HepG2 (cell line): ENCODE data around the gene MTOR. TPM values are rescaled to one million over a fixed set of nuclear protein-coding genes. Genes with fewer than 3 reads are reported as not detected.

Source experiments
- ATAC-seq: fragments of 200-7000 bp; cut with Tn5 transposase; 3 replicates; pipeline ENCODE4 v1.9.1; 2020; ENCODE audit warnings: mild to moderate bottlenecking, moderate library complexity
- BruUV-seq: library from RNA; stranded (reverse); fragments of 400-500 nt; replicated peaks from 2 replicates; lab custom pipeline; 2021; lab: Mats Ljungman, UMichigan
- CTCF ChIA-PET: fragments of 300-600 bp; formaldehyde crosslinking; extraction: SDS; loops from one replicate; lab custom pipeline; 2021; ENCODE audit warnings: low total read pairs, inconsistent platforms, low intra/inter-chr PET ratio; lab: Yijun Ruan, JAX
- POLR2A ChIA-PET: fragments of 350-600 bp; sonication (Branson Sonifier 250); formaldehyde crosslinking; loops from one replicate; lab custom pipeline; 2020; ENCODE audit warnings: antibody characterized with exemption, inconsistent platforms; lab: Yijun Ruan, JAX
- DNase-seq: peaks from one replicate; pipeline ENCODE4 v3.0.0-alpha.2; 2015; ENCODE audit warnings: low spot score
- FAIRE-seq: peaks from 3 replicates; lab custom pipeline; 2011; peaks lifted over from hg19 to GRCh38; lab: Jason Lieb, UNC
- H2AFZ ChIP-seq: one replicate; pipeline ENCODE4 v1.6.1; 2011; ENCODE audit warnings: low read length, inconsistent platforms
- H3K27ac ChIP-seq: fragments of 300-600 bp; 3 replicates; pipeline ENCODE4 v1.8.0; 2011; ENCODE audit warnings: mixed run types, mild to moderate bottlenecking, mixed read lengths, low read length, inconsistent platforms; ENCODE audit not compliant: insufficient read depth; ENCODE audit errors: extremely low read length
- H3K27me3 ChIP-seq, 2 experiments: fragments of 200-600 bp in 1 of 2; 2 replicates in 1 of 2; 3 replicates in 1 of 2; pipeline versions ENCODE4 v1.6.0 to v1.8.0; 2011; ENCODE audit warnings: low read length in 2 of 2, mild to moderate bottlenecking in 2 of 2, moderate library complexity in 2 of 2, inconsistent platforms in 1 of 2; ENCODE audit not compliant: insufficient read depth in 2 of 2, control insufficient read depth in 1 of 2
- H3K36me3 ChIP-seq, 2 experiments: fragments of 200-600 bp in 1 of 2; replicated peaks in 1 of 2; 2 replicates in 1 of 2; 3 replicates in 1 of 2; pipeline versions ENCODE4 v1.5.1 to v1.8.0; 2011; ENCODE audit warnings: low read length in 2 of 2, inconsistent platforms in 1 of 2; ENCODE audit not compliant: insufficient read depth in 2 of 2, control insufficient read depth in 1 of 2
- H3K4me1 ChIP-seq: 2 replicates; pipeline ENCODE4 v1.5.1; 2012; ENCODE audit warnings: low read length, inconsistent platforms; ENCODE audit not compliant: insufficient read depth
- H3K4me2 ChIP-seq: 2 replicates; pipeline ENCODE4 v1.6.0; 2011; ENCODE audit warnings: low read depth, low read length, inconsistent platforms
- H3K4me3 ChIP-seq, 3 experiments: fragments of 200-600 bp in 1 of 3; sonication (generic), shearing (Covaris generic) in 1 of 3; replicated peaks in 1 of 3; 2 replicates each; pipeline ENCODE4 v1.5.1; 2011 to 2016; ENCODE audit warnings: low read length in 3 of 3, inconsistent platforms in 2 of 3, low read depth in 2 of 3, mild to moderate bottlenecking in 2 of 3, control low read depth in 1 of 3, mixed read lengths in 1 of 3; ENCODE audit not compliant: insufficient read depth in 1 of 3
- H3K79me2 ChIP-seq: one replicate; pipeline ENCODE4 v1.6.1; 2011; ENCODE audit warnings: low read length, inconsistent platforms; ENCODE audit not compliant: insufficient read depth
- H3K9ac ChIP-seq: 2 replicates; pipeline ENCODE4 v1.6.0; 2011; ENCODE audit warnings: mild to moderate bottlenecking, low read depth, low read length, inconsistent platforms; ENCODE audit not compliant: insufficient read depth
- H3K9me3 ChIP-seq: 2 replicates; pipeline ENCODE4 v1.5.1; 2012; ENCODE audit warnings: mild to moderate bottlenecking, low read length
- H4K20me1 ChIP-seq: 2 replicates; pipeline ENCODE4 v1.6.0; 2011; ENCODE audit warnings: inconsistent platforms, mild to moderate bottlenecking, low read length, moderate library complexity; ENCODE audit not compliant: insufficient read depth
- HNF1B ChIP-seq: sonication (generic); formaldehyde crosslinking; IDR thresholded peaks from 2 replicates; pipeline ENCODE4 v1.5.1; 2020; ENCODE audit warnings: mild to moderate bottlenecking, moderate library complexity, missing genetic modification reagents
- IRF2 ChIP-seq: IDR thresholded peaks from 2 replicates; pipeline ENCODE4 v1.6.1; 2018; ENCODE audit warnings: missing genetic modification reagents, missing compliant biosample characterization
- ISL2 ChIP-seq: sonication (generic); formaldehyde crosslinking; IDR thresholded peaks from 2 replicates; pipeline ENCODE4 v1.5.0; 2020; ENCODE audit warnings: missing genetic modification reagents
- LBX2 ChIP-seq: sonication (generic); formaldehyde crosslinking; IDR thresholded peaks from 2 replicates; pipeline ENCODE4 v1.5.0; 2020; ENCODE audit warnings: missing genetic modification reagents, mild to moderate bottlenecking, borderline replicate concordance
- PHF21A ChIP-seq: sonication (generic); formaldehyde crosslinking; IDR thresholded peaks from 2 replicates; pipeline ENCODE4 v1.5.0; 2020; ENCODE audit warnings: mild to moderate bottlenecking, missing genetic modification reagents
- ZFP82 ChIP-seq: sonication (generic); formaldehyde crosslinking; IDR thresholded peaks from 2 replicates; pipeline ENCODE4 v1.5.1; 2020; ENCODE audit warnings: mild to moderate bottlenecking, missing genetic modification reagents, borderline replicate concordance
- ZNF10 ChIP-seq: sonication (generic); formaldehyde crosslinking; IDR thresholded peaks from 2 replicates; pipeline ENCODE4 v1.4.0; 2020; ENCODE audit warnings: mild to moderate bottlenecking, low read depth, missing genetic modification reagents, borderline replicate concordance
- ZNF225 ChIP-seq: sonication (generic); formaldehyde crosslinking; IDR thresholded peaks from 2 replicates; pipeline ENCODE4 v1.4.0; 2020; ENCODE audit warnings: mild to moderate bottlenecking, missing genetic modification reagents
- ZNF460 ChIP-seq: sonication (generic); formaldehyde crosslinking; IDR thresholded peaks from 2 replicates; pipeline ENCODE4 v1.5.1; 2020; ENCODE audit warnings: missing genetic modification reagents, mild to moderate bottlenecking, borderline replicate concordance
- ZNF629 ChIP-seq: sonication (generic); formaldehyde crosslinking; conservative IDR thresholded peaks from 2 replicates; pipeline ENCODE4 v1.5.0; 2020; ENCODE audit warnings: missing genetic modification reagents
- ZNF646 ChIP-seq: sonication (generic); formaldehyde crosslinking; IDR thresholded peaks from 2 replicates; pipeline ENCODE4 v1.9.0; 2021; ENCODE audit warnings: mild to moderate bottlenecking, missing genetic modification reagents
- ZNF709 ChIP-seq: sonication (generic); formaldehyde crosslinking; IDR thresholded peaks from 2 replicates; pipeline ENCODE4 v1.5.0; 2020; ENCODE audit warnings: mild to moderate bottlenecking, missing genetic modification reagents
- ZNF777 ChIP-seq: sonication (generic); formaldehyde crosslinking; IDR thresholded peaks from 2 replicates; pipeline ENCODE4 v1.4.0; 2020; ENCODE audit warnings: missing genetic modification reagents
- ZNF784 ChIP-seq: sonication (generic); formaldehyde crosslinking; IDR thresholded peaks from 2 replicates; pipeline ENCODE4 v1.5.1; 2020; ENCODE audit warnings: missing genetic modification reagents, mild to moderate bottlenecking, borderline replicate concordance
- ZNF790 ChIP-seq: sonication (generic); formaldehyde crosslinking; IDR thresholded peaks from 2 replicates; pipeline ENCODE4 v1.8.0; 2022; ENCODE audit warnings: missing genetic modification reagents, mild to moderate bottlenecking, borderline replicate concordance
- WGBS: methylation state at CpG from one replicate; pipeline ENCODE4 v1.1.6; 2017; ENCODE audit warnings: low lambda C conversion rate; 5-methylcytosine and 5-hydroxymethylcytosine counted together
- in situ Hi-C: cut with HindIII; loops from 2 replicates; pipeline ENCODE4 v1.10.0; 2017; ENCODE audit warnings: low pct_unique_long_range_greater_than_20kb; ENCODE audit not compliant: extremely low pct_ligation_motif_present
- intact Hi-C: fragments of 100-400 bp; cut with micrococcal nuclease; formaldehyde crosslinking; loops from one replicate; pipeline ENCODE4 v1.10.0; 2022; ENCODE audit not compliant: unreplicated experiment
- polyA plus RNA-seq, 8 experiments: library from polyadenylated mRNA; depleted of rRNA in 3 of 8; stranded (reverse) in 7 of 8; unstranded in 1 of 8; fragments of >200 nt; fragmentation: Illumina TruSeq in 4 of 8; extraction: Trizol in 4 of 8; gene quantifications; 2 replicates each; pipeline versions ENCODE4 v1.2.1 to v1.2.3, GENCODE V29; 2011 to 2016; ENCODE audit warnings: low read depth in 4 of 8, missing spikeins in 1 of 8, mixed read lengths in 1 of 8; ENCODE audit not compliant: insufficient read depth in 1 of 8
- total RNA-seq, 5 experiments: library from RNA; depleted of rRNA; stranded (reverse); fragments of >200 nt; fragmentation: Illumina TruSeq; extraction: Trizol; gene quantifications; 2 replicates each; pipeline ENCODE4 v1.2.3, GENCODE V29; 2016; ENCODE audit warnings: low read depth in 1 of 5

Gene MTOR
- total and polyA plus RNA-seq, 2 of the 13 experiments (the other 11 are each of a cell fraction or from before 2014, with no cell fraction given) = 24.6 to 34.6 TPM

- Histone ChIP-seq H3K9me3 (no peaks in the 10 kb centered on the region), H3K27ac (peak overlapping the region; percentile 85), H3K36me3 (peaks cover 6 to 17% of the 10 kb centered on the region in 2 experiments; a peak in 4 of 5 replicates), H3K4me3 (peak overlapping the region; percentile 94 to 98 (median 95); a peak in 5 of 6 replicates), H3K4me2 (peak overlapping the region; percentile 94), H3K79me2 (peaks cover 17% of the 10 kb centered on the region), H3K27me3 (no peaks in the 10 kb centered on the region; a peak in 1 of 5 replicates), H3K9ac (peak overlapping the region; percentile 95), H3K4me1 (peaks cover 20% of the 10 kb centered on the region), H2AFZ (peak overlapping the region; percentile 74), H4K20me1 (no peaks in the 10 kb centered on the region)
- TSS peak; percentile 98 for BruUV-seq
- no peak for FAIRE-seq
- 20% methylated on average over 13 of the region's 13 CpGs for WGBS
- CTCF ChIA-PET = no interaction called here
- intact Hi-C loops (no loop called here), in situ Hi-C loops (no loop called here)
- ATAC-seq = no peak
- DNase-seq = no peak
- POLR2A ChIA-PET = interaction anchor here (1.0 to 1.6 kb wide), 10 partner anchors 9 to 919 kb away, joined by 3 to 15 read pairs (median 4); partner anchors contain the start of genes MASP2, MIIP, SRM and TARDBP
- TF ChIP-seq LBX2 (CRISPR knock-in tag) (no peak), ZNF629 (peak; percentile 67; the same call in 1 of the 2 replicates), ZNF646 (CRISPR knock-in tag) (0 out of 2 replicates have a peak, but pooled peaks have one; percentile 27), ZNF225 (CRISPR knock-in tag) (no peak), IRF2 (CRISPR knock-in tag) (0 out of 2 replicates have a peak, but pooled peaks have one; percentile 6), ZNF709 (CRISPR knock-in tag) (0 out of 2 replicates have a peak, but pooled peaks have one; percentile 15), ZNF777 (CRISPR knock-in tag) (no peak), ZFP82 (CRISPR knock-in tag) (no peak), ZNF460 (CRISPR knock-in tag) (peak; percentile 41; the same call in 1 of the 2 replicates), ISL2 (CRISPR knock-in tag) (no peak), ZNF784 (no peak), ZNF10 (CRISPR knock-in tag) (no peak), PHF21A (CRISPR knock-in tag) (0 out of 2 replicates have a peak, but pooled peaks have one; percentile 0), ZNF790 (CRISPR knock-in tag) (peak; percentile 59; the same call in 1 of the 2 replicates), HNF1B (CRISPR knock-in tag) (no peak)
These were observed 162.2 kb downstream of the MTOR start for GRCh38 chr1:11100149-11100493.
